ENCODE results near the gene GIMAP1. TPM values are rescaled to one million over a fixed set of nuclear protein-coding genes. Genes with fewer than 3 reads are reported as not detected.

The GIMAP1 gene
- total and polyA plus RNA-seq, 2 of the 8 experiments (the other 6 are each of a cell fraction or from before 2014, with no cell fraction given): not detected

DNA sequence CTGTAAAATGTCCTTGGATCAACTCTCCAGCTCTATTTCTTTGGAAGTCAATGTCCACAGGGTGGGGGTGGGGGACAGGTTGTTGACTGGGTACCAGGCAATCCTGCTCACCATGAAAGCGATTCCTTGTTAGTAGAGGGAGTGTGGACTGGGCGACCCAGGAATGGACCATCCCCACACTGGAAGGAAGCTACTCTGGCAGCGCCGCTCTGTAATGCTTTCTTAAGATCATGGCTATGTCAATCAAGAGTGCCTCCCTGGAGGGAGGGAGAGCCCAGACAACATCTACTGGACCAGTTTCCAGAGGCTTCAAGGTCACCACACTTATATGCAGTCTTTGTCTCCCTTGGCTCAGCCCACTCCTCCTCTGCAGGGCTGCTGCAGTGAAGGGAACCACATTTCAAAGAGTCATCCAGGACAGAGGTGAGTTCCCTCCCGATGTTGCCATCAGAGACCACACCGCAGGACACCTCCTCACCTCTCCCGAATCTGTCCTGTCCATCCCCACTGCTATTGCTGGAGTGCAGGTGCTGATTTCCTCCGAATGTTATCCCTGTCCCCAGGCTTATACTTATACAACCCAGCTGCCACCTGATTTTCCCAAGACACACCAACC is 27.7 kb downstream of the GIMAP1 start:
- Histone ChIP-seq H3K4ac (replicated peaks; ENCODE audit: insufficient read length, low read depth, low read length) (no peak overlapping the region), H3K4me1 (replicated peaks in 1 of 4; ENCODE audit: control insufficient read depth in 3 of 4, insufficient read depth in 4 of 4, low read length in 3 of 4) (no peaks in the 10 kb centered on the region)
- WGBS, 2 experiments (ENCODE audit: extremely low coverage in 1 of 2, insufficient coverage in 1 of 2, insufficient read length in 1 of 2, insufficient replicate concordance in 2 of 2, low coverage in 1 of 2, low lambda C conversion rate in 2 of 2, missing lambda C conversion rate in 1 of 2): 80% methylated on average over 8 of the region's 8 CpGs; no CpG with 5 or more reads in 1 of the 2 experiments
- TF ChIP-seq POLR2A (IDR thresholded peaks at IDR 0.05; ENCODE audit: control extremely low read depth in 1 of 2, low read depth in 2 of 2, low read length in 2 of 2) (no peak), CBX5 (IDR thresholded peaks at IDR 0.05; ENCODE audit: low read depth, low read length) (no peak), FOSL1 (IDR thresholded peaks at IDR 0.05; ENCODE audit: insufficient read depth, low read depth, low read length) (no peak), HDAC2 (IDR thresholded peaks at IDR 0.05; ENCODE audit: borderline replicate concordance in 1 of 2, low read depth in 2 of 2, low read length in 2 of 2) (no peak), NANOG (IDR thresholded peaks at IDR 0.05; ENCODE audit: insufficient read depth, low read depth, low read length, poor library complexity, severe bottlenecking) (no peak), TAF1 (IDR thresholded peaks at IDR 0.05; ENCODE audit: low read depth, low read length) (no peak), SIX5 (IDR thresholded peaks at IDR 0.05; ENCODE audit: low read depth, low read length) (no peak), NRF1 (IDR thresholded peaks at IDR 0.05; ENCODE audit: low read depth, low read length) (no peak), RXRA (IDR thresholded peaks at IDR 0.05; ENCODE audit: insufficient read depth, low read depth, low read length) (no peak), SAP30 (IDR thresholded peaks at IDR 0.05; ENCODE audit: insufficient read depth, insufficient replicate concordance, low read length) (no peak)
- TF ChIP-seq, protein P1, sequence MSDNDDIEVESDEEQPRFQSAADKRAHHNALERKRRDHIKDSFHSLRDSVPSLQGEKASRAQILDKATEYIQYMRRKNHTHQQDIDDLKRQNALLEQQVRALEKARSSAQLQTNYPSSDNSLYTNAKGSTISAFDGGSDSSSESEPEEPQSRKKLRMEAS (IDR thresholded peaks at IDR 0.05): no peak
- TF ChIP-seq, protein P2, sequence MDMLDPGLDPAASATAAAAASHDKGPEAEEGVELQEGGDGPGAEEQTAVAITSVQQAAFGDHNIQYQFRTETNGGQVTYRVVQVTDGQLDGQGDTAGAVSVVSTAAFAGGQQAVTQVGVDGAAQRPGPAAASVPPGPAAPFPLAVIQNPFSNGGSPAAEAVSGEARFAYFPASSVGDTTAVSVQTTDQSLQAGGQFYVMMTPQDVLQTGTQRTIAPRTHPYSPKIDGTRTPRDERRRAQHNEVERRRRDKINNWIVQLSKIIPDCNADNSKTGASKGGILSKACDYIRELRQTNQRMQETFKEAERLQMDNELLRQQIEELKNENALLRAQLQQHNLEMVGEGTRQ (IDR thresholded peaks at IDR 0.05; ENCODE audit: low read length): no peak

More for the DNA sequence above, 27.7 kb downstream of the GIMAP1 start:
- H3K23me2 ChIP-seq (ENCODE audit: low read depth, low read length): no peaks in the 10 kb centered on the region
- H3K14ac ChIP-seq (ENCODE audit: insufficient read length): no peak overlapping the region
- H3K4me2 ChIP-seq (ENCODE audit: insufficient read depth in 1 of 2, low read depth in 2 of 2, low read length in 2 of 2): no peak overlapping the region
- ChIA-PET POLR2A (ENCODE audit: partially characterized antibody) (no interaction called here), CTCF (ENCODE audit: partially characterized antibody) (interaction anchor here (0.6 to 2.6 kb wide), 12 partner anchors 10 to 444 kb away, joined by 3 to 11 read pairs (median 4); partner anchors contain the start of gene GIMAP8)
- peaks cover 0 to 2% of the 10 kb centered on the region in 2 experiments; a peak in 1 of 4 replicates for H3K9me3 ChIP-seq (ENCODE audit: insufficient read depth in 2 of 2, low read depth in 1 of 2, low read length in 1 of 2)
- no peak overlapping the region for H3K56ac ChIP-seq (replicated peaks; ENCODE audit: insufficient read length, low read depth, low read length)
- H3K79me1 ChIP-seq (ENCODE audit: low read depth, low read length): no peaks in the 10 kb centered on the region
- no peak overlapping the region for H2BK12ac ChIP-seq (ENCODE audit: low read depth, low read length)
- FAIRE-seq: no peak
- H3K27ac ChIP-seq (ENCODE audit: low read depth, low read length): no peak overlapping the region
- H4K20me1 ChIP-seq (replicated peaks in 1 of 2; ENCODE audit: control insufficient read depth in 1 of 2, insufficient read depth in 2 of 2, low read length in 2 of 2): peaks cover 0 to 8% of the 10 kb centered on the region in 2 experiments
- no peak overlapping the region; a peak in 1 of 7 replicates for H3K9ac ChIP-seq (replicated peaks in 1 of 4; ENCODE audit: extremely low read depth in 1 of 4, low read depth in 3 of 4, low read length in 3 of 4)
- no peak overlapping the region for H4K91ac ChIP-seq (replicated peaks; ENCODE audit: insufficient read length, low read length)
- H3K79me2 ChIP-seq (ENCODE audit: control insufficient read depth in 1 of 2, insufficient read depth in 2 of 2, low read length in 2 of 2): no peaks in the 10 kb centered on the region
- DNase-seq (ENCODE audit: low read depth in 1 of 2, low spot score in 2 of 2): no peak
- H3K18ac ChIP-seq (ENCODE audit: extremely low read depth, low read length): no peak overlapping the region
- no peak overlapping the region for H3K23ac ChIP-seq (ENCODE audit: insufficient read length)
- H4K5ac ChIP-seq (ENCODE audit: insufficient read length, low read depth, low read length): no peak overlapping the region
- H2BK120ac ChIP-seq (replicated peaks; ENCODE audit: low read depth, low read length): no peak overlapping the region
- peaks cover 48 to 93% (median 81%) of the 10 kb centered on the region in 4 experiments for H3K27me3 ChIP-seq (replicated peaks in 1 of 4; ENCODE audit: control insufficient read depth in 3 of 4, extremely low read depth in 1 of 4, insufficient read depth in 3 of 4, low read length in 3 of 4)
- no peak overlapping the region for H4K8ac ChIP-seq (ENCODE audit: extremely low read depth, insufficient read depth, low read length)
- H2AK5ac ChIP-seq (ENCODE audit: low read depth, low read length): no peak overlapping the region
- H3K4me3 ChIP-seq (ENCODE audit: extremely low read depth in 1 of 4, insufficient read depth in 2 of 4, low read depth in 3 of 4, low read length in 4 of 4): no peak overlapping the region
- no peaks in the 10 kb centered on the region for H3K36me3 ChIP-seq (ENCODE audit: control insufficient read depth in 2 of 4, insufficient read depth in 4 of 4, low read length in 3 of 4)
- H2BK5ac ChIP-seq (ENCODE audit: low read depth, low read length): no peak overlapping the region
- no peak overlapping the region for H2BK15ac ChIP-seq (ENCODE audit: low read length)
- no peak overlapping the region for H2BK20ac ChIP-seq (ENCODE audit: low read length)
- no peak overlapping the region for H2AFZ ChIP-seq (ENCODE audit: low read length)

Measured in H1 (cell line).